Breast epithelium (tissue), 4 donors: Measurements from ENCODE around the gene CNTNAP2. TPM values are rescaled to one million over a fixed set of nuclear protein-coding genes. Genes with fewer than 3 reads are reported as not detected.

Source experiments
- DNase-seq, 2 donors: peaks; one replicate each; pipeline ENCODE4 v3.0.0-alpha.2; 2019; ENCODE audit warnings: low spot score in 2 of 2
- H3K27ac ChIP-seq, 2 donors: fragments of 200-600 bp; sonication (generic) in 1 of 2; one replicate each; pipeline ENCODE4 v1.5.1; 2016 to 2019; ENCODE audit warnings: mild to moderate bottlenecking in 1 of 2
- H3K27me3 ChIP-seq, 2 donors: fragments of 200-600 bp; sonication (generic) in 1 of 2; one replicate each; pipeline versions ENCODE4 v1.5.1 to v1.6.0; 2017 to 2019; ENCODE audit warnings: control low read depth in 1 of 2, mild to moderate bottlenecking in 1 of 2
- H3K36me3 ChIP-seq: fragments of 200-600 bp; one replicate; pipeline ENCODE4 v1.5.1; 2019
- H3K4me1 ChIP-seq, 2 donors: fragments of 200-600 bp; sonication (generic); one replicate each; pipeline ENCODE4 v1.5.1; 2016 to 2019; ENCODE audit warnings: control low read depth in 1 of 2
- H3K4me3 ChIP-seq, 3 donors: fragments of 200-600 bp; sonication (generic); 1 replicate in 2 of 3; 2 replicates in 1 of 3; pipeline ENCODE4 v1.5.1; 2016 to 2019; ENCODE audit warnings: mild to moderate bottlenecking in 3 of 3, moderate library complexity in 2 of 3
- H3K9me3 ChIP-seq, 2 donors: fragments of 200-600 bp; sonication (generic) in 1 of 2; one replicate each; pipeline ENCODE4 v1.5.1; 2016 to 2019; ENCODE audit warnings: control low read depth in 1 of 2
- POLR2A ChIP-seq: fragments of 450-650 bp; IDR thresholded peaks from one replicate; pipeline ENCODE4 v1.6.1; 2016; ENCODE audit warnings: antibody characterized with exemption, mild to moderate bottlenecking, moderate library complexity
- POLR2AphosphoS5 ChIP-seq, 3 donors: sonication (generic); formaldehyde crosslinking; IDR thresholded peaks; one replicate each; pipeline ENCODE4 v1.6.1; 2017; ENCODE audit warnings: antibody characterized with exemption in 3 of 3
- intact Hi-C: fragments of 100-400 bp; cut with DNase I; formaldehyde crosslinking; loops from one replicate; pipeline ENCODE4 v1.15.1; 2023; ENCODE audit warnings: low total_unique reads
- total RNA-seq, 3 donors: library from RNA; depleted of rRNA; stranded (reverse); fragments of >200 nt; gene quantifications; one replicate each; pipeline ENCODE4 v1.1.0, GENCODE V29; 2016
- TF ChIP-seq, protein P1 (sequence below), 3 donors: fragments of 450-650 bp; IDR thresholded peaks; one replicate each; pipeline ENCODE4 v1.5.1; 2016 to 2017; ENCODE audit warnings: antibody characterized with exemption in 3 of 3, mild to moderate bottlenecking in 3 of 3, moderate library complexity in 3 of 3

CNTNAP2 gene
- total RNA-seq, 3 donors from 2014 or later, result 0.29 to 0.66 TPM; not detected in 1

DNA sequence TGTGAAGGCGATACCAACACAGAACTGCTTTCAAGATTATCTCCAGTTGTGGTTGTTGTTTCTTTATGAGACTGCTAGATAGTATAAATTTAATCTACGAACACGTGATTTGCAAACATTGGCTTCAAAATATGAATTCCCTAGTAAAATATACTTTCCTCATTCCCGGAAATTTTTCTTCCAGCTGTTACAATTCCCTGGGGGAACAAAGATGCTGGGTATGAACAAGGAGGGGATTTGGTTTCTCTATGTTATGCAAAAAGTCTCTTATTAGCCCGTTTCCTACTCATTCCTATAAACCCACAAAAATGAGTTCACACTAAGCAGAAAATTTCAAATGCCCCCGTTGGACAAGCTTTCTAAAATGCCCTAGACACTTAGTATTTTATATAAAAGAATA lies 928.3 kb downstream of the CNTNAP2 start:
- no peaks in the 10 kb centered on the region for H3K36me3 ChIP-seq
- no peak overlapping the region for H3K4me3 ChIP-seq
- H3K27ac ChIP-seq, result no peak overlapping the region
- H3K27me3 ChIP-seq, result no peaks in the 10 kb centered on the region
- no peak for DNase-seq
- H3K9me3 ChIP-seq, result no peaks in the 10 kb centered on the region
- intact Hi-C loops, result no loop called here
- no peaks in the 10 kb centered on the region for H3K4me1 ChIP-seq
- no peak for TF ChIP-seq POLR2AphosphoS5 (IDR thresholded peaks at IDR 0.05)
- no peak for TF ChIP-seq POLR2A
- TF ChIP-seq, protein P1, sequence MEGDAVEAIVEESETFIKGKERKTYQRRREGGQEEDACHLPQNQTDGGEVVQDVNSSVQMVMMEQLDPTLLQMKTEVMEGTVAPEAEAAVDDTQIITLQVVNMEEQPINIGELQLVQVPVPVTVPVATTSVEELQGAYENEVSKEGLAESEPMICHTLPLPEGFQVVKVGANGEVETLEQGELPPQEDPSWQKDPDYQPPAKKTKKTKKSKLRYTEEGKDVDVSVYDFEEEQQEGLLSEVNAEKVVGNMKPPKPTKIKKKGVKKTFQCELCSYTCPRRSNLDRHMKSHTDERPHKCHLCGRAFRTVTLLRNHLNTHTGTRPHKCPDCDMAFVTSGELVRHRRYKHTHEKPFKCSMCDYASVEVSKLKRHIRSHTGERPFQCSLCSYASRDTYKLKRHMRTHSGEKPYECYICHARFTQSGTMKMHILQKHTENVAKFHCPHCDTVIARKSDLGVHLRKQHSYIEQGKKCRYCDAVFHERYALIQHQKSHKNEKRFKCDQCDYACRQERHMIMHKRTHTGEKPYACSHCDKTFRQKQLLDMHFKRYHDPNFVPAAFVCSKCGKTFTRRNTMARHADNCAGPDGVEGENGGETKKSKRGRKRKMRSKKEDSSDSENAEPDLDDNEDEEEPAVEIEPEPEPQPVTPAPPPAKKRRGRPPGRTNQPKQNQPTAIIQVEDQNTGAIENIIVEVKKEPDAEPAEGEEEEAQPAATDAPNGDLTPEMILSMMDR (IDR thresholded peaks at IDR 0.05), result no peak

DNA sequence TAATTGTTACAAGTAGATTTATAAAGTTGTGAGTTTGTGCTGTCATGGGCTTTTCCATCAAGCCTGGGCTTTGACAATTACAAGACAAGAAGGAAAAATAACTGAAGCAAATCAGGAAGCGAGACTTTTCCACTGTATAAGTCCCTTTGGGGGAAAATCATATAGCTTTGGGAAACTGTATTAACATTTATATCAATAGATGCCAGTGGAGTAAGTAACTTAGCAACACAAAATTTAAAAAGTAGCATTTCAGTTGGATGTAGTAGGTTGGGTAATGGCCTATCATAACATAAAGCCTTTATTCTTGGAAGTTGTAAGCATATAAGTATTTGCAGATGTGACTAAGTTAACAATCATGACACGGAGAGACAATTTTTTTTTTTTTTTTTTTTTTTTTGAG lies 931.1 kb downstream of the CNTNAP2 start:
- no peaks in the 10 kb centered on the region for H3K36me3 ChIP-seq
- H3K9me3 ChIP-seq, result no peaks in the 10 kb centered on the region
- no peak overlapping the region for H3K27ac ChIP-seq
- H3K4me1 ChIP-seq, result no peaks in the 10 kb centered on the region
- H3K27me3 ChIP-seq, result no peaks in the 10 kb centered on the region
- no peak overlapping the region for H3K4me3 ChIP-seq
- intact Hi-C loops, result no loop called here
- no peak for DNase-seq
- TF ChIP-seq POLR2A, result no peak

DNA sequence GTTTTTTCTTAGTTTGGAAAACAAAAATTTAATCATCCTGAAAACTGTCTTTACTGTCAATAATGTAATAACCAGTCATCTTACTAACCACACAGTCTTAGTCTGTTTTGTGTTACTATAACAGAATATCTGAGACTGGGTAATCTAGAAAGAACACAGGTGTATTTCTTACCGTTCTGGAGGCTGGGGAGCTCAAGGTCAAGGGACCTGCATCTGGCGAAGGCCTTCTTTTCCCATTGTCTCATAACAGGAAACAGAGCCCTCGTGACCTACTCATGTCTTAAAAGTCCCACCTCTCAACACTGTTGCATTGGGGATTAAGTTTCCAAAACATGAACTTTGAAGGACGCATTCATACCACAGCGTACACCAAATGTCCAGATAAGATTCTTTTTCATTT lies 932.3 kb downstream of the CNTNAP2 start:
- intact Hi-C loops, result no loop called here
- TF ChIP-seq, protein P1 (IDR thresholded peaks at IDR 0.05), result no peak
- no peak for TF ChIP-seq POLR2A
- no peak for TF ChIP-seq POLR2AphosphoS5 (IDR thresholded peaks at IDR 0.05)
- Histone ChIP-seq H3K4me1 (no peaks in the 10 kb centered on the region), H3K36me3 (no peaks in the 10 kb centered on the region), H3K9me3 (no peaks in the 10 kb centered on the region), H3K4me3 (no peak overlapping the region), H3K27ac (no peak overlapping the region), H3K27me3 (no peaks in the 10 kb centered on the region)
- DNase-seq, result no peak

DNA sequence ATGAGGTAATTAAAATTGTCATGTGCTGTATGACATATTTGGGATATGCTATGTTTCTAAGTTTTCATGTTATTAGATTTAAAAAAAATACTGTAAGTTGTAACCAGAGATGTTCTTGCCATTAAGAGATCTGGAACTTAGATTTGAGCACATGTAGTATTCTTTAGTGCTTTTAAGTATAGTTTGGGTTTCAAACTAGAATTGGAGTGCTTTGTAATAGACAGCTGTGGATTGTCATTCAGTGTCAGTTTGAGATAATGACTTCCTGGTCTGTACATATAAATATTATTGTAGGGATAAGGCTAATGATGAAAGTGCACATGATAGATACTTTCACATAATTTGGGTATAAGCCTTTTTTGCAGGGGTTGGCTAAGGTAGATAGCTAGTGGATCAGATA lies 936.2 kb downstream of the CNTNAP2 start:
- no peak overlapping the region for H3K4me3 ChIP-seq
- intact Hi-C loops, result no loop called here
- DNase-seq, result no peak
- H3K27ac ChIP-seq, result no peak overlapping the region
- no peaks in the 10 kb centered on the region for H3K36me3 ChIP-seq
- TF ChIP-seq POLR2AphosphoS5 (IDR thresholded peaks at IDR 0.05), result no peak
- TF ChIP-seq POLR2A, result no peak
- TF ChIP-seq, protein P1 (IDR thresholded peaks at IDR 0.05), result no peak
- no peaks in the 10 kb centered on the region for H3K4me1 ChIP-seq
- no peaks in the 10 kb centered on the region for H3K9me3 ChIP-seq
- H3K27me3 ChIP-seq, result no peaks in the 10 kb centered on the region

DNA sequence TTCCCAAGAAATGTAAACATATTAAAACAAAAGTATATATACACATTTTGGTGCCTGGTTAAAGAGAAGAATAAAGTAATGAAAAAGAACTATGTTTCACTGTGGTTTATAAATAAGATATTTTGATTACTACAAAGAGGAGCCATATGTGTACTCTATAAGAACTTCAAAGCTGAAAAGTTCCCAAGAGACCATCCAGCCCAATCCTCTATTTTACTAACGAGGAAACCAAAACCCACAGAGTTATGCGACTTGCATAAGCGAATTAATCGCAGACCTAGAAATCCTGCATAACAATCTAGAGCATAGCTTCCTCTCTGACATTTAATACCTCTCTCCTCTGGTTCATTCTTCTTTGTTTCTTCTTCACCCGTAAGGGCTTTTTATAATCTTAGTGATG lies 937.1 kb downstream of the CNTNAP2 start:
- no peaks in the 10 kb centered on the region for H3K36me3 ChIP-seq
- no peak for DNase-seq
- intact Hi-C loops, result no loop called here
- no peak overlapping the region for H3K4me3 ChIP-seq
- H3K4me1 ChIP-seq, result no peaks in the 10 kb centered on the region
- no peaks in the 10 kb centered on the region for H3K9me3 ChIP-seq
- TF ChIP-seq, protein P1 (IDR thresholded peaks at IDR 0.05), result no peak
- TF ChIP-seq POLR2A (no peak), POLR2AphosphoS5 (IDR thresholded peaks at IDR 0.05) (no peak)
- no peaks in the 10 kb centered on the region for H3K27me3 ChIP-seq
- H3K27ac ChIP-seq, result no peak overlapping the region

DNA sequence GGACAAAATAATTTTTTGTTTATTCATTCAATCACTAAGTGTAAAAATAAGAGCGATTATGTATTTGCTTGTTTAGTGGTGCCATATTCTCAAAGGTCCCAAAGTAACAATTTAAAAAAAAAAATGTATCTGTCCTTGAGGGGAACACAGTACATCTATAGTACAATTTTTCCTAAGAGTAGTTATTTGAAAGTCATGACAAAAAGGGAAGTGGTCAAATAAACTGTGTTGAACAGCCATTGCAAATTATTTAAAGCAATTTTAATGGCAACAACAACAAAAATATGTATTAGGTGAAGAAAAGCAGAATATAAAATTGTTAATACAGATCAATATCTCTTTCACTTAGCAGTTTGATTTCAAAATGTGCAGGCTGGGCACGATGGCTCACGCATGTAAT lies 943.5 kb downstream of the CNTNAP2 start:
- TF ChIP-seq, protein P1 (IDR thresholded peaks at IDR 0.05), result no peak
- TF ChIP-seq POLR2AphosphoS5 (IDR thresholded peaks at IDR 0.05) (no peak), POLR2A (no peak)
- Histone ChIP-seq H3K4me1 (no peaks in the 10 kb centered on the region), H3K36me3 (no peaks in the 10 kb centered on the region), H3K4me3 (no peak overlapping the region), H3K9me3 (no peaks in the 10 kb centered on the region), H3K27me3 (no peaks in the 10 kb centered on the region), H3K27ac (no peak overlapping the region)
- no peak for DNase-seq
- intact Hi-C loops, result no loop called here
